Ovary (tissue), 9 donors: ENCODE measurements around the gene VENTX. TPM values are rescaled to one million over a fixed set of nuclear protein-coding genes. Genes with fewer than 3 reads are reported as not detected.
A peak's percentile ranks its signal among the peaks of the same experiment; 100 is the strongest.

Source experiments
- DNase-seq, 5 donors: peaks; one replicate each; pipeline ENCODE4 v3.0.0-alpha.2; 2019 to 2020
- H3K27ac ChIP-seq, 2 donors: fragments of 200-600 bp; one replicate each; pipeline versions ENCODE4 v1.5.1 to v1.8.0; 2019 to 2022
- H3K27me3 ChIP-seq: fragments of 200-600 bp; one replicate; pipeline ENCODE4 v1.8.0; 2022
- H3K36me3 ChIP-seq: fragments of 200-600 bp; sonication (generic); one replicate; pipeline ENCODE4 v1.5.1; 2019
- H3K4me1 ChIP-seq: one replicate; pipeline ENCODE4 v1.8.1; 2013; ENCODE audit warnings: mild to moderate bottlenecking, moderate library complexity; ENCODE audit not compliant: insufficient read depth
- H3K4me3 ChIP-seq: fragments of 200-600 bp; sonication (generic); one replicate; pipeline ENCODE4 v1.5.1; 2017
- H3K9me3 ChIP-seq, 2 donors: fragments of 200-600 bp in 1 of 2; sonication (generic) in 1 of 2; one replicate each; pipeline versions ENCODE4 v1.5.1 to v1.8.1; 2013 to 2019; ENCODE audit warnings: mild to moderate bottlenecking in 1 of 2, moderate library complexity in 1 of 2
- CTCF ChIP-seq, 3 donors: fragments of 450-650 bp in 2 of 3; fragments of 200-600 bp in 1 of 3; IDR thresholded peaks; one replicate each; pipeline versions ENCODE4 v1.5.1 to v1.8.0; 2016 to 2022; ENCODE audit warnings: antibody characterized with exemption in 3 of 3, mild to moderate bottlenecking in 1 of 3
- EP300 ChIP-seq: sonication (generic); formaldehyde crosslinking; IDR thresholded peaks from one replicate; pipeline ENCODE4 v1.6.1; 2017; ENCODE audit warnings: antibody characterized with exemption
- POLR2A ChIP-seq: fragments of 450-650 bp; IDR thresholded peaks from one replicate; pipeline ENCODE4 v1.6.1; 2017; ENCODE audit warnings: antibody characterized with exemption, mild to moderate bottlenecking, moderate library complexity
- WGBS, 3 donors: extraction: QIAGEN DNeasy Blood & Tissue Kit in 1 of 3; methylation state at CpG; one replicate each; pipeline versions ENCODE4 v1.1.5 to v1.1.7; 2013 to 2017; 5-methylcytosine and 5-hydroxymethylcytosine counted together
- intact Hi-C, 4 donors: fragments of 100-400 bp; cut with DNase I; formaldehyde crosslinking; loops; one replicate each; pipeline versions ENCODE4 v1.11.0 to v1.15.1; 2022 to 2023
- polyA plus RNA-seq, 2 donors: library from polyadenylated mRNA; stranded (reverse); fragments of 200-250 nt in 1 of 2; fragments of 350-450 nt in 1 of 2; fragmentation: Illumina TruSeq in 1 of 2; extraction: RNeasy Lipid Tissue Mini Kit (QIAGEN cat#74804) in 1 of 2; gene quantifications; one replicate each; pipeline ENCODE4 v1.2.3, GENCODE V29; 2013 to 2014
- total RNA-seq, 7 donors: library from RNA; depleted of rRNA in 2 of 7; stranded (reverse); fragments of >200 nt in 2 of 7; fragmentation: NEBNext Ultra II Directional in 3 of 7; extraction: Animal tissue kit (Norgen Biotek cat#: 25700) in 3 of 7; gene quantifications; one replicate each; pipeline versions ENCODE4 v1.1.0 to v1.2.4, GENCODE V29; 2016 to 2023
- donor health status: DM: no; HTN: no; CAD: no; lungs with moderate emphysema.
- donor health status: DM: no; HTN: no; CAD: no.
- donor health status: Bipolar disorder and iron deficiency.
- donor health status: DM: yes; HTN: yes; CAD: no.
- donor health status: DM: no; HTN: no; CAD: no.
- donor health status: DM: yes; HTN: yes; CAD: no.

Gene VENTX
- total and polyA plus RNA-seq, 9 donors, result 0.23 to 2.2 (median 0.83) TPM

- Histone ChIP-seq H3K4me3 (no peak overlapping the region), H3K27ac (peak overlapping the region in 1 of 2 donors; percentile 97), H3K4me1 (peaks cover 25% of the 10 kb centered on the region), H3K9me3 (no peaks in the 10 kb centered on the region), H3K36me3 (no peaks in the 10 kb centered on the region), H3K27me3 (no peaks in the 10 kb centered on the region)
- intact Hi-C loops, result no loop called here
- peak; percentile 63 to 77 (median 70) for DNase-seq
- TF ChIP-seq CTCF (IDR thresholded peaks at IDR 0.05) (no peak), POLR2A (no peak), EP300 (no peak)
- 51 to 64% (median 52%) methylated on average over 31 to 33 of the region's 33 CpGs for WGBS, 3 donors
Observed at GRCh38 chr10:133245439-133246235, 8.0 kb downstream of the VENTX start.

- peak overlapping the region in 1 of 2 donors; percentile 97 for H3K27ac ChIP-seq
- no peaks in the 10 kb centered on the region for H3K36me3 ChIP-seq
- H3K4me1 ChIP-seq, result peaks cover 28% of the 10 kb centered on the region
- 63 to 70% (median 63%) methylated on average over 12 of the region's 12 CpGs for WGBS, 3 donors
- no peaks in the 10 kb centered on the region for H3K9me3 ChIP-seq
- no peak for DNase-seq
- no peak for TF ChIP-seq CTCF (IDR thresholded peaks at IDR 0.05)
- TF ChIP-seq EP300, result no peak
- TF ChIP-seq POLR2A, result no peak
- intact Hi-C loops, result no loop called here
- no peaks in the 10 kb centered on the region for H3K27me3 ChIP-seq
- no peak overlapping the region for H3K4me3 ChIP-seq
Observed at GRCh38 chr10:133246236-133246626, 8.6 kb downstream of the VENTX start.

DNA sequence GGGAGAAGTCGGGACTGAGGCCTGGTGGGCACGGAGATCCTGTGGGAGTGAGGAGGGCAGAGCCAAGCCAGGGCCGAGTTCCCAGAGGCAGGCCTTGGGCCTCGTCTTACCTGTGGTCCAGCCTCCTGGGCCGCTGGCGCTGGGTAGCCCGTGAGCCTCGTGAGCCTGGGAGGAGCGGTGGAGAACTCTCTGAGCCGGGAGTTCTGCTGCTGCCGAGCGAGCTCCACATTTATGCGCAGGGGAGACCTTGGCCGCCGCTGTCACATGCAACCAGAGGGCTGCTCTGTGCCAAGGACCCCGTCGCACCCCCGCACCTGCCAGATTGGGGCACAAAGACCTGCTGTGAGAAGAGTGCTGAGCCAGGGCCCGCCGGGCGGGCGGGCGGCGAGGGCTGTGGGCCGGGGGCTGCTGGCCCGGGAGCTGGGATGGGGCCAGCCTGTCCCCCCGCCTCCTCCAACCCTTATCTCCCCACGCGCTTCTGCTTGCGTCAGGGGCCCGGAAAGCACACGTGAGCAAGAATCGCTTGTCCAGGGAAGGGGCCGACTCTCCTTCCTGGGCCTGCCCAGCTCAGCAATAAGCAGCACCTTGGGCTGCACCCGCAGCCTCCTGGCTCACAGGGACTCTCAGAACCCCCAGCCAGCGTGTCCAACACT, 10.2 kb downstream of the VENTX start:
- H3K27ac ChIP-seq, result peak overlapping the region; percentile 97 to 98
- DNase-seq, result peak; percentile 81 to 89 (median 88)
- WGBS, 3 donors, result 10 to 18% (median 12%) methylated on average over 26 to 36 of the region's 36 CpGs
- H3K27me3 ChIP-seq, result no peaks in the 10 kb centered on the region
- H3K4me1 ChIP-seq, result peaks cover 38% of the 10 kb centered on the region
- peak overlapping the region; percentile 24 for H3K4me3 ChIP-seq
- no peaks in the 10 kb centered on the region for H3K36me3 ChIP-seq
- no peaks in the 10 kb centered on the region for H3K9me3 ChIP-seq
- TF ChIP-seq CTCF (IDR thresholded peaks at IDR 0.05) (no peak), EP300 (no peak), POLR2A (no peak)
- intact Hi-C loops, result no loop called here

DNA sequence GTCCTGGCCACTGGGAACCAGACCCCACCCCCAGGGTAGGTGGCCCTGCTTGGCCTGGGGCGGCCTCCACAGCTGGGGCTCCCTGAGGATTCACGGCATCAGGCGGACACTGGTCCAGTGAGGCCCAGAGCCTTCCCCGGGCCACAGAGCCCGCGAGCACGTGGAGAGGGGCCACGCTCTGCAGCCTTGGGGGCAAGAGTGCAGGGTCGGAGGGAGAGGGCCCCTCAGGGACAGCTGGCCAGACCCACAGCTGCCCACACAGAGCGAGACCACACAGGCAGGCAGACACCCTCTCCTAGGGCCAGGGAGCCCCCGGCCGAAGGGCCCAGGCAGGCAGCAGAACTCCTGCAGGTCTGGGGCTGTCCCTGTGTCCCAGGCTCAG, 10.7 kb downstream of the VENTX start:
- Histone ChIP-seq H3K4me1 (peaks cover 40% of the 10 kb centered on the region), H3K36me3 (no peaks in the 10 kb centered on the region), H3K27me3 (no peaks in the 10 kb centered on the region), H3K27ac (peak overlapping the region; percentile 97 to 98), H3K9me3 (no peaks in the 10 kb centered on the region), H3K4me3 (no peak overlapping the region)
- TF ChIP-seq POLR2A (no peak), EP300 (no peak), CTCF (IDR thresholded peaks at IDR 0.05) (no peak)
- DNase-seq, result no peak
- intact Hi-C loops, result no loop called here
- 51 to 71% (median 55%) methylated on average over 9 to 12 of the region's 12 CpGs for WGBS, 3 donors
